ENCODE data around the gene CPSF3. TPM values are rescaled to one million over a fixed set of nuclear protein-coding genes. Genes with fewer than 3 reads are reported as not detected.

The CPSF3 gene
- total RNA-seq, 2 donors from 2014 or later: 75.0 to 85.2 TPM

- Mint-ChIP-seq H3K27ac (no peak overlapping the region), H3K36me3 (ENCODE audit: low read depth) (peaks cover 4% of the 10 kb centered on the region), H3K27me3 (ENCODE audit: insufficient read depth) (no peaks in the 10 kb centered on the region), H3K9me3 (no peaks in the 10 kb centered on the region), H3K4me3 (no peak overlapping the region), H3K4me1 (peaks cover 17% of the 10 kb centered on the region)
- no peak for TF ChIP-seq CTCF (conservative IDR thresholded peaks at IDR 0.05)
- H3K36me3 ChIP-seq (ENCODE audit: control insufficient read depth, insufficient read depth, low read length): peaks cover 19% of the 10 kb centered on the region
- WGBS, 2 experiments (ENCODE audit: insufficient coverage in 1 of 2, insufficient read length in 1 of 2): 89 to 100% methylated on average over 2 to 4 of the region's 4 CpGs
- H3K9me3 ChIP-seq (ENCODE audit: control insufficient read depth, low read length): no peaks in the 10 kb centered on the region
- no peak for DNase-seq
- H3K4me3 ChIP-seq (ENCODE audit: low read length): no peak overlapping the region
- no peaks in the 10 kb centered on the region for H3K27me3 ChIP-seq (ENCODE audit: control insufficient read depth, insufficient read depth, low read length, poor library complexity, severe bottlenecking)
- peaks cover 4% of the 10 kb centered on the region for H3K4me1 ChIP-seq (ENCODE audit: control insufficient read depth, insufficient read depth, low read length)
- no peak overlapping the region for H3K27ac ChIP-seq (ENCODE audit: low read depth, low read length)
- no peak overlapping the region for H3K9ac ChIP-seq (ENCODE audit: extremely low read depth, low read length, poor library complexity, severe bottlenecking)
Measured at GRCh38 chr2:9384521-9384920, 38.9 kb upstream of the CPSF3 start.

- H3K27ac Mint-ChIP-seq: no peak overlapping the region
- TF ChIP-seq CTCF (conservative IDR thresholded peaks at IDR 0.05): no peak
- H3K36me3 Mint-ChIP-seq (ENCODE audit: low read depth): peaks cover 2% of the 10 kb centered on the region
- H3K4me1 ChIP-seq (ENCODE audit: control insufficient read depth, insufficient read depth, low read length): no peaks in the 10 kb centered on the region
- no peaks in the 10 kb centered on the region for H3K9me3 Mint-ChIP-seq
- peak; percentile 49 for DNase-seq
- H3K27me3 Mint-ChIP-seq (ENCODE audit: insufficient read depth): no peaks in the 10 kb centered on the region
- no peaks in the 10 kb centered on the region for H3K27me3 ChIP-seq (ENCODE audit: control insufficient read depth, insufficient read depth, low read length, poor library complexity, severe bottlenecking)
- H3K9me3 ChIP-seq (ENCODE audit: control insufficient read depth, low read length): no peaks in the 10 kb centered on the region
- peaks cover 14% of the 10 kb centered on the region for H3K36me3 ChIP-seq (ENCODE audit: control insufficient read depth, insufficient read depth, low read length)
- H3K4me1 Mint-ChIP-seq: peaks cover 13% of the 10 kb centered on the region
- no peak overlapping the region for H3K9ac ChIP-seq (ENCODE audit: extremely low read depth, low read length, poor library complexity, severe bottlenecking)
- no peak overlapping the region for H3K4me3 ChIP-seq (ENCODE audit: low read length)
- H3K27ac ChIP-seq (ENCODE audit: low read depth, low read length): no peak overlapping the region
- WGBS, 2 experiments (ENCODE audit: insufficient coverage in 1 of 2, insufficient read length in 1 of 2): 92 to 94% methylated on average over 5 to 6 of the region's 6 CpGs
- no peak overlapping the region for H3K4me3 Mint-ChIP-seq
Measured at GRCh38 chr2:9385841-9386240, 37.6 kb upstream of the CPSF3 start.

- 92 to 100% methylated on average over 5 to 11 of the region's 11 CpGs for WGBS, 2 experiments (ENCODE audit: insufficient coverage in 1 of 2, insufficient read length in 1 of 2)
- Mint-ChIP-seq H3K9me3 (no peaks in the 10 kb centered on the region), H3K27ac (no peak overlapping the region)
Measured at GRCh38 chr2:9388199-9388681, 35.2 kb upstream of the CPSF3 start.

More at GRCh38 chr2:9388199-9388681, 35.2 kb upstream of the CPSF3 start:
- no peak for TF ChIP-seq CTCF (conservative IDR thresholded peaks at IDR 0.05)
- H3K27me3 ChIP-seq (ENCODE audit: control insufficient read depth, insufficient read depth, low read length, poor library complexity, severe bottlenecking): no peaks in the 10 kb centered on the region
- Mint-ChIP-seq H3K4me1 (peaks cover 12% of the 10 kb centered on the region), H3K36me3 (ENCODE audit: low read depth) (peaks cover 3% of the 10 kb centered on the region), H3K4me3 (no peak overlapping the region), H3K27me3 (ENCODE audit: insufficient read depth) (no peaks in the 10 kb centered on the region)
- H3K36me3 ChIP-seq (ENCODE audit: control insufficient read depth, insufficient read depth, low read length): peaks cover 12% of the 10 kb centered on the region
- no peak overlapping the region for H3K9ac ChIP-seq (ENCODE audit: extremely low read depth, low read length, poor library complexity, severe bottlenecking)
- no peak overlapping the region for H3K27ac ChIP-seq (ENCODE audit: low read depth, low read length)
- peaks cover 4% of the 10 kb centered on the region for H3K4me1 ChIP-seq (ENCODE audit: control insufficient read depth, insufficient read depth, low read length)
- H3K9me3 ChIP-seq (ENCODE audit: control insufficient read depth, low read length): no peaks in the 10 kb centered on the region
- H3K4me3 ChIP-seq (ENCODE audit: low read length): no peak overlapping the region
- DNase-seq: no peak

Measured in endodermal cell (in vitro differentiated cells).